HG02973 (cell line): Measurements from ENCODE around the gene NDUFB8.

Source experiments
- ATAC-seq: cut with Tn5 transposase; IDR thresholded peaks from one replicate; pipeline ENCODE4 v1.9.1; 2021; ENCODE audit warnings: moderate library complexity; ENCODE audit not compliant: unreplicated experiment

The NDUFB8 gene

DNA sequence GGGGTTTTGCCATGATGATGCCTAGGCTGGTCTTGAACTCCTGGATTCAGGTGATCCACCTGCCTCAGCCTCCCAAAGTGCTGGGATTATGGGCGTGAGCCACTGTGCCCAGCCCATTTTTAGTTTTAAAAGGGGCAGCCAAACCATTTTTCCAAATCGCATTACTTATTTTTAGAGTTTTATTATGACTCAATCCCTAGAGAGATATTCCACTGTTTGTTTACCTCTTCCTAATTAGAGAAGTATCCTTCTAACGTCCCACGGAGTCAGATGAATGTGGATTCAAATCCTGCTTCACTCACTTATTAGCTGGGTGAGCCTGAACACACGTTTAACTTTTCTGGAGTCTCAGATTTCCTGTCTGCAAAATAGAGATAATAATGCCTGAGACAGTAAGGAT is 51.7 kb downstream of the NDUFB8 start:
- no peak for ATAC-seq
